GM18909 (cell line): ENCODE data around the gene RFC5.
"Not testable (repeated sequence)": the region's sequence is repeated elsewhere in the genome, so short reads cannot be mapped to it uniquely, and the experiment has no call there.

ENCODE experiments used
- ATAC-seq: cut with Tn5 transposase; IDR thresholded peaks from one replicate; pipeline ENCODE4 v1.9.1; 2021; ENCODE audit warnings: mild to moderate bottlenecking; ENCODE audit not compliant: unreplicated experiment, poor library complexity

Gene RFC5

DNA sequence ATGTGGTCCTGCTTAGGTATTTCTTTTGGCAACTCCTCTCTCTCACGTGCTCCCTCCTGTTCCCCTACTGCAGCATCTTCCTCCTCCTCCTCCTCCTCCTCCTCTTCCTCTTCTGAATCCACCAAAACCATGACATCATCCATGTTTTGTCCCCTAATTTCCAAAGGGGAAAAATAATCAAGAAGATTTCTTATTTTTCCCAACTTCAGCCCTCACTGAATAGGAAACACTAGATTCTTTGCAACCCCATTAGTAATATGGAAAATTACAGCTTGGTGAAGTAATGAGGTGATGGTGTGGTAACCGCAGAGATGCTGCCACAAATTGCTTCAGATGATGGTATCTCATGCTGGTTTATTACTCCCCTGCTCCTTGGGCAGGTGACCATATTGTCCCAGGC, 51.9 kb downstream of the RFC5 start:
- no peak for ATAC-seq

- ATAC-seq: no peak
Measured at GRCh38 chr12:118070650-118071049, 54.1 kb downstream of the RFC5 start.

DNA sequence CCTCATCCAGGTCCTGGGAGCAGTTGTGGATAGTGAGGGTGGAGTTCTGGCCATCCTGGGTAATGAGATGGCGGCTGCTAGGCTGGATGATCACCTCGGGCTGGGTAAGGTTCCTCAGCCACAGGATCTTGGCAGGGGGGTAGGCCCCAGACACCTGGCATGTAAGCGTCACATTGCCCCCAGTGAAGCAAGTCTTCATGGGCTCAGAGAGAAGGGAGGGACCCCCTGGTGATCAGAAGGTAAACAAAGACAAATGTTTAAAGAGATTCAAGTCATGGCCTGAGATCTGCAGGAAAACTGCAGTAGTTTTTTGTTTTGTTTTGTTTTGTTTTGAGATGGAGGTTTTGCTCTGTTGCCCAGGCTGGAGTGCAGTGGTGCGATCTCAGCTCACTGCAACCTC, 57.3 kb downstream of the RFC5 start:
- ATAC-seq: no peak

DNA sequence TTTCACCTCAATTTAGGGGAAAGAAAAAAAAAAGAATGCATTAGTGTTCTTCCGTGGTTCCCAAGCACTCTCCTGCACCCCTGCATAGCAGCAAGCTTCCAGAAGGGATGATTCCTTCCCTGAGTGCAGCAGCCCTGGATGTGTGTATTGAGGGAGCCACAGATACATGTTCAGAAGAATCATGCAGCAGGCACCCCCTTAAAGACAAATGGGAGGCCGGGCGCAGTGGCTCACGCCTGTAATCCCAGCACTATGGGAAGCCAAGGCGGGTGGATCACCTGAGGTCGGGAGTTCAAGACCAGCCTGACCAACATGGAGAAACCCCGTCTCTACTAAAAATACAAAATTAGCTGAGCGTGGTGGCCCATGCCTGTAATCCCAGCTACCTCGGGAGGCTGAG, 65.0 kb downstream of the RFC5 start:
- ATAC-seq: not testable (repeated sequence)
